NCI-H2107 treated with DMSO at 0.1 percent for 48 hours (cell line): ENCODE results near the gene MDFIC.

Experiments used
- DNase-seq: peaks from one replicate; lab custom pipeline; 2025; ENCODE audit not compliant: unreplicated experiment; lab: John Stamatoyannopoulos, UW

The MDFIC gene

GRCh38 chr7:115034515-115034914 is 112.6 kb downstream of the MDFIC start:
- no peak for DNase-seq

GRCh38 chr7:115037128-115037802 is 115.4 kb downstream of the MDFIC start:
- DNase-seq, result no peak

GRCh38 chr7:115038158-115038557 is 116.3 kb downstream of the MDFIC start:
- peak; percentile 98 for DNase-seq

- DNase-seq, result no peak
Observed at GRCh38 chr7:115040057-115040456, 118.2 kb downstream of the MDFIC start.

GRCh38 chr7:115040495-115040894 is 118.6 kb downstream of the MDFIC start:
- no peak for DNase-seq

GRCh38 chr7:115042596-115042995 is 120.7 kb downstream of the MDFIC start:
- no peak for DNase-seq

GRCh38 chr7:115043605-115044004 is 121.7 kb downstream of the MDFIC start:
- no peak for DNase-seq

GRCh38 chr7:115044224-115044623 is 122.3 kb downstream of the MDFIC start:
- no peak for DNase-seq

- DNase-seq, result no peak
Observed at GRCh38 chr7:115047958-115048720, 126.2 kb downstream of the MDFIC start.

- no peak for DNase-seq
Observed at GRCh38 chr7:115052706-115053105, 130.8 kb downstream of the MDFIC start.

- DNase-seq, result no peak
Observed at GRCh38 chr7:115054478-115055065, 132.7 kb downstream of the MDFIC start.

GRCh38 chr7:115056019-115056418 is 134.1 kb downstream of the MDFIC start:
- DNase-seq, result no peak

GRCh38 chr7:115058726-115059125 is 136.8 kb downstream of the MDFIC start:
- no peak for DNase-seq

GRCh38 chr7:115059321-115059720 is 137.4 kb downstream of the MDFIC start:
- no peak for DNase-seq

- DNase-seq, result no peak
Observed at GRCh38 chr7:115060095-115060870, 138.4 kb downstream of the MDFIC start.

- DNase-seq, result no peak
Observed at GRCh38 chr7:115066050-115066449, 144.2 kb downstream of the MDFIC start.

- no peak for DNase-seq
Observed at GRCh38 chr7:115066634-115067033, 144.7 kb downstream of the MDFIC start.

- no peak for DNase-seq
Observed at GRCh38 chr7:115068220-115068619, 146.3 kb downstream of the MDFIC start.
